ENCODE results near the gene REEP6. TPM values are rescaled to one million over a fixed set of nuclear protein-coding genes. Genes with fewer than 3 reads are reported as not detected.

The REEP6 gene
- total RNA-seq, 1 experiment from 2014 or later, result 10.5 TPM

- Histone ChIP-seq H2BK12ac (ENCODE audit: insufficient read length, low read depth, low read length) (no peak overlapping the region), H2BK5ac (ENCODE audit: insufficient read length, low read length) (no peak overlapping the region), H3K79me1 (ENCODE audit: insufficient read depth, low read depth, low read length, poor library complexity, severe bottlenecking) (no peaks in the 10 kb centered on the region), H4K5ac (ENCODE audit: insufficient read length, low read depth, low read length) (no peak overlapping the region), H4K20me1 (ENCODE audit: control insufficient read depth, insufficient read depth, insufficient read length) (no peaks in the 10 kb centered on the region), H4K91ac (ENCODE audit: insufficient read length, low read depth, low read length) (no peak overlapping the region), H3K4me2 (ENCODE audit: insufficient read depth, insufficient read length, low read length) (no peak overlapping the region), H2AK5ac (ENCODE audit: insufficient read length, low read length) (no peak overlapping the region), H2AFZ (ENCODE audit: low read length) (no peak overlapping the region), H3K27ac (ENCODE audit: insufficient read length, low read depth, low read length) (no peak overlapping the region), H3K4ac (ENCODE audit: low read depth, low read length) (no peak overlapping the region), H3K14ac (ENCODE audit: insufficient read depth, low read length) (no peak overlapping the region), H3K9ac (ENCODE audit: extremely low read depth, insufficient read length, low read length) (no peak overlapping the region), H2BK20ac (ENCODE audit: low read depth, low read length, poor library complexity, severe bottlenecking) (no peak overlapping the region), H3K23ac (ENCODE audit: insufficient read length, low read depth, low read length) (no peak overlapping the region), H3K56ac (ENCODE audit: insufficient read length, low read depth, low read length) (no peak overlapping the region), H4K8ac (replicated peaks; ENCODE audit: insufficient read length, low read depth, low read length) (no peak overlapping the region), H3K18ac (ENCODE audit: insufficient read length, low read depth, low read length) (no peak overlapping the region), H3K27me3 (ENCODE audit: insufficient read depth, low read length) (no peaks in the 10 kb centered on the region; the same call in 1 of the 2 replicates), H3T11ph (ENCODE audit: low read length) (no peak overlapping the region), H2BK120ac (ENCODE audit: low read depth, low read length, poor library complexity, severe bottlenecking) (no peak overlapping the region), H3K23me2 (ENCODE audit: insufficient read length, low read depth, low read length, poor library complexity, severe bottlenecking) (peaks cover 7% of the 10 kb centered on the region), H2BK15ac (ENCODE audit: low read depth, low read length) (no peak overlapping the region), H3K79me2 (ENCODE audit: insufficient read depth, low read length) (no peaks in the 10 kb centered on the region), H3K9me3 (ENCODE audit: control insufficient read depth, low read depth, low read length) (no peaks in the 10 kb centered on the region), H3K4me1 (ENCODE audit: insufficient read depth, low read length) (no peaks in the 10 kb centered on the region)
- peaks cover 68% of the 10 kb centered on the region for H3K27me3 Mint-ChIP-seq (ENCODE audit: low read depth)
- WGBS (ENCODE audit: extremely low coverage, insufficient read length, low lambda C conversion rate), result no CpG with 5 or more reads among the region's 9 CpGs
- no peak overlapping the region for H3K27ac Mint-ChIP-seq
- DNase-seq, result no peak
- TF ChIP-seq, protein P1, sequence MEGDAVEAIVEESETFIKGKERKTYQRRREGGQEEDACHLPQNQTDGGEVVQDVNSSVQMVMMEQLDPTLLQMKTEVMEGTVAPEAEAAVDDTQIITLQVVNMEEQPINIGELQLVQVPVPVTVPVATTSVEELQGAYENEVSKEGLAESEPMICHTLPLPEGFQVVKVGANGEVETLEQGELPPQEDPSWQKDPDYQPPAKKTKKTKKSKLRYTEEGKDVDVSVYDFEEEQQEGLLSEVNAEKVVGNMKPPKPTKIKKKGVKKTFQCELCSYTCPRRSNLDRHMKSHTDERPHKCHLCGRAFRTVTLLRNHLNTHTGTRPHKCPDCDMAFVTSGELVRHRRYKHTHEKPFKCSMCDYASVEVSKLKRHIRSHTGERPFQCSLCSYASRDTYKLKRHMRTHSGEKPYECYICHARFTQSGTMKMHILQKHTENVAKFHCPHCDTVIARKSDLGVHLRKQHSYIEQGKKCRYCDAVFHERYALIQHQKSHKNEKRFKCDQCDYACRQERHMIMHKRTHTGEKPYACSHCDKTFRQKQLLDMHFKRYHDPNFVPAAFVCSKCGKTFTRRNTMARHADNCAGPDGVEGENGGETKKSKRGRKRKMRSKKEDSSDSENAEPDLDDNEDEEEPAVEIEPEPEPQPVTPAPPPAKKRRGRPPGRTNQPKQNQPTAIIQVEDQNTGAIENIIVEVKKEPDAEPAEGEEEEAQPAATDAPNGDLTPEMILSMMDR (conservative IDR thresholded peaks at IDR 0.05), result no peak
- H3K4me1 Mint-ChIP-seq, result peaks cover 0 to 12% of the 10 kb centered on the region in 2 experiments; a peak in 3 of 4 replicates
- H3K36me3 Mint-ChIP-seq (ENCODE audit: insufficient read depth in 1 of 3, low read depth in 3 of 3), result no peaks in the 10 kb centered on the region
- peaks cover 7 to 16% of the 10 kb centered on the region in 2 experiments for H3K9me3 Mint-ChIP-seq
- no peak overlapping the region for H3K4me3 Mint-ChIP-seq
These were observed 10.2 kb downstream of the REEP6 start for GRCh38 chr19:1501200-1501595.
